GM12873 (cell line): ENCODE results near the gene C10orf120.

Source experiments
- CTCF ChIP-seq: IDR thresholded peaks from 2 replicates; pipeline ENCODE4 v1.5.1; 2012; ENCODE audit warnings: low read depth, mild to moderate bottlenecking, moderate library complexity, low read length, control low read depth; ENCODE audit not compliant: insufficient read depth; ENCODE audit errors: missing control alignments

The C10orf120 gene

DNA sequence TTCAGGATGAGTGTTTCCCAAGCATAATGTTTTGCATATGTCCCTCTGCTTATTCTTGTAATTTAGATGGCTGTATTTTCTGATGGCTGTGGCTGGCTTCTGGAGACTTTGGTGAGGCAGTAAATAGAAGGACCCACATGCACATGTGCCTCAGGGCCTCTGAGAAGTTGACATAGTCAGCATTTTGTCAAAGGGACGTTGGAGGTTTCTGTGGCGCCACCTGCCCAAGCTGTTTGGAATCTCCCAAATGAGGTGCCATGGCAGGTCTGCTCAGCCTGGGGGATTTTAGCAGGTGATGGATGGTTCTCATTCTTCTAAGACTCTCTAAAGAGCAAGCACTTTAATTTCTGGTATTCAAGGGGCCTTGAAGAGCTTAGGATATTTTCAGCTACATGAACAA lies 29.8 kb downstream of the C10orf120 start:
- no peak for TF ChIP-seq CTCF

DNA sequence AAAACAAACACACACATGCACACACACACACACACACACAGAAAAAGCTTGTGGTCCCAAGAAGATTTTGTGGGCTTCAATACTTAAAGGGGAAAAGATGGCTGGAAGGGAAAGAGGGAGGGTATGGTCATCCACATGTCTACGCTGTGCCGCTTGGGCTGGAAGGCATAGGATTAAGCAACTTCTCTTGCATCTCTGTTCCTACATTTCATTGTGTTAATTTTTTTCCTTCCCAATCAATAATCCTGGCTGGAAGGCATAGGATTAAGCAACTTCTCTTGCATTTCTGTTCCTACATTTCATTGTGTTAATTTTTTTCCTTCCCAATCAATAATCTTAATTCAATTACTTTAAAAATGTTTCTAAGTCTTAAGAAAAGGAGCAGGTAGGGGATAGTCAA lies 30.6 kb downstream of the C10orf120 start:
- TF ChIP-seq CTCF = no peak

- no peak for TF ChIP-seq CTCF
Measured at GRCh38 chr10:122665946-122666345, 33.7 kb downstream of the C10orf120 start.

DNA sequence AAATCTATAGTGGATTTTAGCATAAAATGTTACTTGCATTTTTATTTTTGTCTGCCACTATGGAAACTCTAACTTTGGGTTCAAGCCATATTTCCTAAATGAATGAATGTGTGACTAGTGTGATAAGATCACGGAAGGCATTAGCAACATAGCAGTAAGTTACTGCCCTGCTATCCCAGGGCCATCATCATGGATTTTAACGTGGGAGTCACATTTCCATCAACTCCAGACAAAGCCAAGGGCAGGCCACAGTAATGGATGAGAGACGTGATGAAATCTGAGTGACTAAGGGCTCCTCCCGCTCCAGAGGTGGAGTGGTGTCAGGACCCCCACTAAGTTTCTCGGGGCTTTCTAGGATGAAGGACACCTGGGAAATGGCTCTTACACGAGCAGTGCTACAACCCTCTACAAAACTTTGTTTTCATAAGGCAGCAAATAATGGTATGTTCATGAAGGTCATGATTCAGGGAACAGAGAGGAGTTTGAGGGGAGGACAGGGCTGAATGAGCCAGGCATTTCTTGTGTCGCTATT lies 34.3 kb downstream of the C10orf120 start:
- no peak for TF ChIP-seq CTCF

DNA sequence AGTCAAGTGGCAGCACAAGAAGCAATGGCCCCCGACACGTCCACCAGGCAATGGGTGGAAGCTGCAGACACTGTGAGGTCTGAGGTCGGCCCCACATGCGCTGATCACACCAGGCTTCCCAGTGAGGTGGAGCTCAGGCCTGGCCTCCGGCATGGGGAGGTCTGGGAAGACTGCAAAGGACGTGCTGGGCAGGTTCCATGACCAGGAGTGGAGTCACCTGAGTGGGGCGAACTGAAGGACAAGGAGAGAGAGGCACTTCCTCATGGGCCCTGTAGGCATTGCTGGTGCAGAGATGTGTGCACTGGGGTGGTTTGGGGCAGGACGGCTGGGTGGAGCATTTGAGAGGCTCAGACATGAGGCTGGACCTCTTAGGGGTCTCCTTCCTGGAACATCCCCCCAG lies 35.1 kb downstream of the C10orf120 start:
- TF ChIP-seq CTCF = no peak

DNA sequence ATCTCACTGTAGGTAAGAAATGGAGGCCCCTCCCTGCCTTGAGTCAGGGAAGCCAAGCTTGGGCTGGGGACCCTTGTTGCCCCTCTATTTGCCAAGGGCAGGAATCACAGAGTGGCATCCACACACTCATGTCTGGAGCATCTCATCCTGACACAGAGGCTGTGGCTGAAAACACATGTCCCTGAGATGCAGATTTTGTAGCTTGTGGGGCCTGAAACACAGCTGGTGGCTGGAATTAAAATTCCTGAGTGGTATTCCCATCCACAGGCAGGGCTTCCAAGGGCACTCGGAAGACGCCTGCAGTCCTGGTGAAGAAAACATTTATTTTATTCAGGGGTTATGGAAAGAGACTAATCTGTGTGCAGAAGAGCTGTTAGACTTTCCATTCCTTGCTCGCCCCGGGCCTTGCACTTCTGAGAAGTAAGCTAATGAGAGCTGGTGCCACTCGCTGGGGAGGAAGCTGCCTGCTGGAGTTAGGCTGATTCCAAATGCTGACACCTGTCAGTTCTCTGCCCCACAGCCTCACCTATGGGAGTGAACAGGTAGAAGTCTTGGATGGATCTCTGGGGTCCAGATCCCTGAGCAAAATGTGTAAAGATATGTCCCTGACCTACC lies 36.0 kb downstream of the C10orf120 start:
- TF ChIP-seq CTCF = no peak

GRCh38 chr10:122662231-122662630 lies 37.4 kb downstream of the C10orf120 start:
- no peak for TF ChIP-seq CTCF
